Spleen (tissue), 11 donors: Measurements from ENCODE around the gene SRGAP1. TPM values are rescaled to one million over a fixed set of nuclear protein-coding genes. Genes with fewer than 3 reads are reported as not detected.

Experiments used
- DNase-seq: peaks from one replicate; pipeline ENCODE4 v3.0.0-alpha.2; 2020
- H3K27ac ChIP-seq, 8 donors: fragments of 200-600 bp; sonication (generic) in 7 of 8; 1 replicate in 4 of 8; 2 replicates in 4 of 8; pipeline versions ENCODE4 v1.5.0 to v1.8.0; 2016 to 2021; ENCODE audit warnings: inconsistent platforms in 4 of 8, mild to moderate bottlenecking in 4 of 8, moderate library complexity in 1 of 8
- H3K27me3 ChIP-seq, 7 donors: fragments of 200-600 bp; sonication (generic) in 6 of 7; replicated peaks in 1 of 7; 1 replicate in 4 of 7; 2 replicates in 3 of 7; pipeline versions ENCODE4 v1.5.0 to v1.8.0; 2016 to 2021; ENCODE audit warnings: inconsistent platforms in 3 of 7, mild to moderate bottlenecking in 1 of 7
- H3K36me3 ChIP-seq, 6 donors: fragments of 200-600 bp; sonication (generic) in 5 of 6; 1 replicate in 4 of 6; 2 replicates in 2 of 6; pipeline versions ENCODE4 v1.5.0 to v1.8.0; 2016 to 2021; ENCODE audit warnings: inconsistent platforms in 2 of 6
- H3K4me1 ChIP-seq, 6 donors: fragments of 200-600 bp; sonication (generic) in 5 of 6; 1 replicate in 3 of 6; 2 replicates in 3 of 6; pipeline versions ENCODE4 v1.5.0 to v1.8.0; 2016 to 2021; ENCODE audit warnings: inconsistent platforms in 3 of 6
- H3K4me3 ChIP-seq, 8 donors: fragments of 200-600 bp; sonication (generic) in 7 of 8; 1 replicate in 4 of 8; 2 replicates in 4 of 8; pipeline versions ENCODE4 v1.5.0 to v1.8.0; 2016 to 2021; ENCODE audit warnings: inconsistent platforms in 4 of 8, mild to moderate bottlenecking in 4 of 8, moderate library complexity in 2 of 8
- H3K9me3 ChIP-seq, 8 donors: fragments of 200-600 bp; sonication (generic) in 7 of 8; 1 replicate in 4 of 8; 2 replicates in 4 of 8; pipeline versions ENCODE4 v1.5.0 to v1.8.0; 2016 to 2021; ENCODE audit warnings: inconsistent platforms in 4 of 8
- CTCF ChIP-seq, 11 experiments: fragments of 200-600 bp in 7 of 11; fragments of 450-650 bp in 4 of 11; sonication (generic) in 4 of 11; IDR thresholded peaks in 8 of 11; conservative IDR thresholded peaks in 3 of 11; 1 replicate in 7 of 11; 2 replicates in 4 of 11; pipeline versions ENCODE4 v1.4.0 to v1.8.0; 2016 to 2021; ENCODE audit warnings: antibody characterized with exemption in 11 of 11, inconsistent platforms in 4 of 11, mild to moderate bottlenecking in 1 of 11
- POLR2A ChIP-seq, 3 donors: fragments of 450-650 bp; IDR thresholded peaks; one replicate each; pipeline ENCODE4 v1.5.1; 2017; ENCODE audit warnings: antibody characterized with exemption in 3 of 3, mild to moderate bottlenecking in 1 of 3
- POLR2AphosphoS5 ChIP-seq, 3 donors: sonication (generic); formaldehyde crosslinking; IDR thresholded peaks; one replicate each; pipeline ENCODE4 v1.5.1; 2017; ENCODE audit warnings: antibody characterized with exemption in 3 of 3
- WGBS, 5 donors: extraction: QIAGEN DNeasy Blood & Tissue Kit in 3 of 5; methylation state at CpG; one replicate each; pipeline versions ENCODE4 v1.1.5 to v1.1.7; 2013 to 2018; 5-methylcytosine and 5-hydroxymethylcytosine counted together
- intact Hi-C: fragments of 100-400 bp; cut with DNase I; formaldehyde crosslinking; loops from one replicate; pipeline ENCODE4 v1.15.0; 2023; ENCODE audit warnings: low total_unique reads
- polyA plus RNA-seq, 3 donors: library from polyadenylated mRNA; stranded (reverse); fragments of 200-250 nt; gene quantifications; one replicate each; pipeline ENCODE4 v1.2.1, GENCODE V29; 2013
- total RNA-seq, 7 donors: library from RNA; depleted of rRNA in 3 of 7; stranded (reverse); fragments of >200 nt in 3 of 7; fragmentation: NEBNext Ultra II Directional in 4 of 7; extraction: Animal tissue kit (Norgen Biotek cat#: 25700) in 4 of 7; gene quantifications; one replicate each; pipeline versions ENCODE4 v1.1.0 to v1.2.1, GENCODE V29; 2016 to 2021
- donor health status: healthy with polysubstance abuse.
- donor health status: DM: no; HTN: no; CAD: no; lungs with moderate emphysema.
- donor health status: DM: no; HTN: no; CAD: no.
- donor health status: Bipolar disorder and iron deficiency.
- donor health status: healthy.
- donor health status: DM: no; HTN: no; CAD: no.
- donor health status: DM: yes; HTN: yes; CAD: no.

The SRGAP1 gene
- total and polyA plus RNA-seq, 10 donors = 0.37 to 20.1 (median 13.4) TPM

- TF ChIP-seq CTCF (IDR thresholded peaks at IDR 0.05 in 8 of 11, conservative IDR thresholded peaks at IDR 0.05 in 3 of 11) (no peak), POLR2AphosphoS5 (IDR thresholded peaks at IDR 0.05) (no peak), POLR2A (IDR thresholded peaks at IDR 0.05) (no peak)
- no peak overlapping the region for H3K27ac ChIP-seq
- no peaks in the 10 kb centered on the region for H3K36me3 ChIP-seq
- no peaks in the 10 kb centered on the region for H3K27me3 ChIP-seq
- H3K4me3 ChIP-seq = no peak overlapping the region
- H3K9me3 ChIP-seq = no peaks in the 10 kb centered on the region
- peaks cover 0 to 9% (median 0%) of the 10 kb centered on the region in 6 donors for H3K4me1 ChIP-seq
- no peak for DNase-seq
- 91 to 99% (median 97%) methylated on average over 3 of the region's 3 CpGs for WGBS, 5 donors
- intact Hi-C loops = no loop called here
These were observed 22.6 kb downstream of the SRGAP1 start for GRCh38 chr12:63867053-63867452.

- Histone ChIP-seq H3K9me3 (no peaks in the 10 kb centered on the region), H3K36me3 (no peaks in the 10 kb centered on the region), H3K4me1 (no peaks in the 10 kb centered on the region), H3K4me3 (no peak overlapping the region), H3K27me3 (no peaks in the 10 kb centered on the region), H3K27ac (no peak overlapping the region)
- intact Hi-C loops = no loop called here
- no peak for TF ChIP-seq POLR2A (IDR thresholded peaks at IDR 0.05)
- no peak for TF ChIP-seq POLR2AphosphoS5 (IDR thresholded peaks at IDR 0.05)
- no peak for TF ChIP-seq CTCF (IDR thresholded peaks at IDR 0.05 in 8 of 11, conservative IDR thresholded peaks at IDR 0.05 in 3 of 11)
- DNase-seq = no peak
- 77 to 94% (median 82%) methylated on average over 1 of the region's 1 CpG for WGBS, 5 donors
These were observed 25.2 kb downstream of the SRGAP1 start for GRCh38 chr12:63869656-63870055.

GRCh38 chr12:63870838-63871237, 26.3 kb downstream of the SRGAP1 start:
- Histone ChIP-seq H3K9me3 (no peaks in the 10 kb centered on the region), H3K27me3 (no peaks in the 10 kb centered on the region), H3K4me3 (no peak overlapping the region), H3K36me3 (no peaks in the 10 kb centered on the region), H3K27ac (no peak overlapping the region), H3K4me1 (no peaks in the 10 kb centered on the region)
- intact Hi-C loops = no loop called here
- TF ChIP-seq POLR2AphosphoS5 (IDR thresholded peaks at IDR 0.05) (no peak), POLR2A (IDR thresholded peaks at IDR 0.05) (no peak), CTCF (IDR thresholded peaks at IDR 0.05 in 8 of 11, conservative IDR thresholded peaks at IDR 0.05 in 3 of 11) (no peak)
- WGBS, 5 donors = 78 to 93% (median 81%) methylated on average over 4 of the region's 4 CpGs
- DNase-seq = no peak

GRCh38 chr12:63874897-63875480, 30.5 kb downstream of the SRGAP1 start:
- H3K4me1 ChIP-seq = no peaks in the 10 kb centered on the region
- no peak overlapping the region for H3K4me3 ChIP-seq
- TF ChIP-seq POLR2A (IDR thresholded peaks at IDR 0.05) (no peak), POLR2AphosphoS5 (IDR thresholded peaks at IDR 0.05) (no peak), CTCF (IDR thresholded peaks at IDR 0.05 in 8 of 11, conservative IDR thresholded peaks at IDR 0.05 in 3 of 11) (no peak)
- no peaks in the 10 kb centered on the region for H3K9me3 ChIP-seq
- H3K27ac ChIP-seq = no peak overlapping the region
- intact Hi-C loops = no loop called here
- H3K36me3 ChIP-seq = no peaks in the 10 kb centered on the region
- WGBS, 5 donors = 73 to 87% (median 83%) methylated on average over 3 of the region's 3 CpGs
- no peak for DNase-seq
- H3K27me3 ChIP-seq = no peaks in the 10 kb centered on the region
